HepG2 (cell line): Measurements from ENCODE around the gene CTSZ. TPM values are rescaled to one million over a fixed set of nuclear protein-coding genes. Genes with fewer than 3 reads are reported as not detected.

Experiments used
- ATAC-seq: fragments of 200-7000 bp; cut with Tn5 transposase; 3 replicates; pipeline ENCODE4 v1.9.1; 2020; ENCODE audit warnings: mild to moderate bottlenecking, moderate library complexity
- BruUV-seq: library from RNA; stranded (reverse); fragments of 400-500 nt; replicated peaks from 2 replicates; lab custom pipeline; 2021; lab: Mats Ljungman, UMichigan
- CTCF ChIA-PET: fragments of 300-600 bp; formaldehyde crosslinking; extraction: SDS; loops from one replicate; lab custom pipeline; 2021; ENCODE audit warnings: low total read pairs, inconsistent platforms, low intra/inter-chr PET ratio; lab: Yijun Ruan, JAX
- POLR2A ChIA-PET: fragments of 350-600 bp; sonication (Branson Sonifier 250); formaldehyde crosslinking; loops from one replicate; lab custom pipeline; 2020; ENCODE audit warnings: antibody characterized with exemption, inconsistent platforms; lab: Yijun Ruan, JAX
- DNase-seq: peaks from one replicate; pipeline ENCODE4 v3.0.0-alpha.2; 2015; ENCODE audit warnings: low spot score
- FAIRE-seq: peaks from 3 replicates; lab custom pipeline; 2011; peaks lifted over from hg19 to GRCh38; lab: Jason Lieb, UNC
- H2AFZ ChIP-seq: one replicate; pipeline ENCODE4 v1.6.1; 2011; ENCODE audit warnings: low read length, inconsistent platforms
- H3K27ac ChIP-seq: fragments of 300-600 bp; 3 replicates; pipeline ENCODE4 v1.8.0; 2011; ENCODE audit warnings: mixed run types, mild to moderate bottlenecking, mixed read lengths, low read length, inconsistent platforms; ENCODE audit not compliant: insufficient read depth; ENCODE audit errors: extremely low read length
- H3K27me3 ChIP-seq, 2 experiments: fragments of 200-600 bp in 1 of 2; 2 replicates in 1 of 2; 3 replicates in 1 of 2; pipeline versions ENCODE4 v1.6.0 to v1.8.0; 2011; ENCODE audit warnings: low read length in 2 of 2, mild to moderate bottlenecking in 2 of 2, moderate library complexity in 2 of 2, inconsistent platforms in 1 of 2; ENCODE audit not compliant: insufficient read depth in 2 of 2, control insufficient read depth in 1 of 2
- H3K36me3 ChIP-seq, 2 experiments: fragments of 200-600 bp in 1 of 2; replicated peaks in 1 of 2; 2 replicates in 1 of 2; 3 replicates in 1 of 2; pipeline versions ENCODE4 v1.5.1 to v1.8.0; 2011; ENCODE audit warnings: low read length in 2 of 2, inconsistent platforms in 1 of 2; ENCODE audit not compliant: insufficient read depth in 2 of 2, control insufficient read depth in 1 of 2
- H3K4me1 ChIP-seq: 2 replicates; pipeline ENCODE4 v1.5.1; 2012; ENCODE audit warnings: low read length, inconsistent platforms; ENCODE audit not compliant: insufficient read depth
- H3K4me2 ChIP-seq: 2 replicates; pipeline ENCODE4 v1.6.0; 2011; ENCODE audit warnings: low read depth, low read length, inconsistent platforms
- H3K4me3 ChIP-seq, 3 experiments: fragments of 200-600 bp in 1 of 3; sonication (generic), shearing (Covaris generic) in 1 of 3; replicated peaks in 1 of 3; 2 replicates each; pipeline ENCODE4 v1.5.1; 2011 to 2016; ENCODE audit warnings: low read length in 3 of 3, inconsistent platforms in 2 of 3, low read depth in 2 of 3, mild to moderate bottlenecking in 2 of 3, control low read depth in 1 of 3, mixed read lengths in 1 of 3; ENCODE audit not compliant: insufficient read depth in 1 of 3
- H3K79me2 ChIP-seq: one replicate; pipeline ENCODE4 v1.6.1; 2011; ENCODE audit warnings: low read length, inconsistent platforms; ENCODE audit not compliant: insufficient read depth
- H3K9ac ChIP-seq: 2 replicates; pipeline ENCODE4 v1.6.0; 2011; ENCODE audit warnings: mild to moderate bottlenecking, low read depth, low read length, inconsistent platforms; ENCODE audit not compliant: insufficient read depth
- H3K9me3 ChIP-seq: 2 replicates; pipeline ENCODE4 v1.5.1; 2012; ENCODE audit warnings: mild to moderate bottlenecking, low read length
- H4K20me1 ChIP-seq: 2 replicates; pipeline ENCODE4 v1.6.0; 2011; ENCODE audit warnings: inconsistent platforms, mild to moderate bottlenecking, low read length, moderate library complexity; ENCODE audit not compliant: insufficient read depth
- CEBPG ChIP-seq: IDR thresholded peaks from 2 replicates; pipeline ENCODE4 v1.6.1; 2016
- ELF1 ChIP-seq: sonication (generic); formaldehyde crosslinking; IDR thresholded peaks from 2 replicates; pipeline ENCODE4 v1.4.0; 2020; ENCODE audit warnings: missing genetic modification reagents
- GTF3A ChIP-seq: sonication (generic); formaldehyde crosslinking; conservative IDR thresholded peaks from 2 replicates; pipeline ENCODE4 v1.4.0; 2020; ENCODE audit warnings: mild to moderate bottlenecking, missing genetic modification reagents
- HMGA1 ChIP-seq: sonication (generic); formaldehyde crosslinking; conservative IDR thresholded peaks from 2 replicates; pipeline ENCODE4 v1.4.0; 2020; ENCODE audit warnings: missing genetic modification reagents
- KDM3A ChIP-seq: IDR thresholded peaks from 2 replicates; pipeline ENCODE4 v1.6.1; 2018; ENCODE audit warnings: low read depth, missing compliant biosample characterization
- NCOA2 ChIP-seq: sonication (generic); formaldehyde crosslinking; IDR thresholded peaks from 2 replicates; pipeline ENCODE4 v1.8.0; 2022; ENCODE audit warnings: inconsistent platforms
- NR2F6 ChIP-seq, 2 experiments: IDR thresholded peaks; 2 replicates each; pipeline ENCODE4 v1.6.1; 2016; ENCODE audit warnings: antibody characterized with exemption in 1 of 2, mild to moderate bottlenecking in 1 of 2
- SAFB2 ChIP-seq: sonication (generic); formaldehyde crosslinking; IDR thresholded peaks from 2 replicates; pipeline ENCODE4 v1.5.1; 2020; ENCODE audit warnings: missing genetic modification reagents, low read depth, mild to moderate bottlenecking, borderline replicate concordance
- SATB2 ChIP-seq: sonication (generic); formaldehyde crosslinking; IDR thresholded peaks from 2 replicates; pipeline ENCODE4 v1.5.0; 2020; ENCODE audit warnings: missing genetic modification reagents
- SMARCE1 ChIP-seq: fragments of 450-650 bp; IDR thresholded peaks from 2 replicates; pipeline ENCODE4 v1.6.1; 2017; ENCODE audit warnings: borderline replicate concordance
- ZEB1 ChIP-seq: IDR thresholded peaks from 2 replicates; pipeline ENCODE4 v1.6.1; 2012; ENCODE audit warnings: mild to moderate bottlenecking, low read depth, inconsistent platforms; ENCODE audit not compliant: insufficient replicate concordance
- ZFP1 ChIP-seq: IDR thresholded peaks from 2 replicates; pipeline ENCODE4 v1.6.1; 2016
- ZFP36L2 ChIP-seq: sonication (generic); formaldehyde crosslinking; IDR thresholded peaks from 2 replicates; pipeline ENCODE4 v1.4.0; 2020; ENCODE audit warnings: missing genetic modification reagents
- ZKSCAN5 ChIP-seq: sonication (generic); formaldehyde crosslinking; IDR thresholded peaks from 2 replicates; pipeline ENCODE4 v1.5.1; 2020; ENCODE audit warnings: mild to moderate bottlenecking, missing genetic modification reagents
- ZNF234 ChIP-seq: sonication (generic); formaldehyde crosslinking; conservative IDR thresholded peaks from 2 replicates; pipeline ENCODE4 v1.5.1; 2020; ENCODE audit warnings: mild to moderate bottlenecking, missing genetic modification reagents
- ZNF530 ChIP-seq: sonication (generic); formaldehyde crosslinking; IDR thresholded peaks from 2 replicates; pipeline ENCODE4 v1.5.0; 2020; ENCODE audit warnings: low read depth, mild to moderate bottlenecking, missing genetic modification reagents
- ZNF543 ChIP-seq: sonication (generic); formaldehyde crosslinking; IDR thresholded peaks from 2 replicates; pipeline ENCODE4 v1.4.0; 2020; ENCODE audit warnings: mild to moderate bottlenecking, missing genetic modification reagents
- ZNF570 ChIP-seq: sonication (generic); formaldehyde crosslinking; IDR thresholded peaks from 2 replicates; pipeline ENCODE4 v1.4.0; 2020; ENCODE audit warnings: mild to moderate bottlenecking, missing genetic modification reagents, borderline replicate concordance
- ZNF605 ChIP-seq: sonication (generic); formaldehyde crosslinking; IDR thresholded peaks from 2 replicates; pipeline ENCODE4 v1.8.0; 2022; ENCODE audit warnings: mild to moderate bottlenecking, missing genetic modification reagents
- ZNF709 ChIP-seq: sonication (generic); formaldehyde crosslinking; IDR thresholded peaks from 2 replicates; pipeline ENCODE4 v1.5.0; 2020; ENCODE audit warnings: mild to moderate bottlenecking, missing genetic modification reagents
- ZNF766 ChIP-seq: sonication (generic); formaldehyde crosslinking; IDR thresholded peaks from 2 replicates; pipeline ENCODE4 v1.5.0; 2020; ENCODE audit warnings: missing genetic modification reagents, borderline replicate concordance
- WGBS: methylation state at CpG from one replicate; pipeline ENCODE4 v1.1.6; 2017; ENCODE audit warnings: low lambda C conversion rate; 5-methylcytosine and 5-hydroxymethylcytosine counted together
- in situ Hi-C: cut with HindIII; loops from 2 replicates; pipeline ENCODE4 v1.10.0; 2017; ENCODE audit warnings: low pct_unique_long_range_greater_than_20kb; ENCODE audit not compliant: extremely low pct_ligation_motif_present
- intact Hi-C: fragments of 100-400 bp; cut with micrococcal nuclease; formaldehyde crosslinking; loops from one replicate; pipeline ENCODE4 v1.10.0; 2022; ENCODE audit not compliant: unreplicated experiment
- polyA plus RNA-seq, 8 experiments: library from polyadenylated mRNA; depleted of rRNA in 3 of 8; stranded (reverse) in 7 of 8; unstranded in 1 of 8; fragments of >200 nt; fragmentation: Illumina TruSeq in 4 of 8; extraction: Trizol in 4 of 8; gene quantifications; 2 replicates each; pipeline versions ENCODE4 v1.2.1 to v1.2.3, GENCODE V29; 2011 to 2016; ENCODE audit warnings: low read depth in 4 of 8, missing spikeins in 1 of 8, mixed read lengths in 1 of 8; ENCODE audit not compliant: insufficient read depth in 1 of 8
- total RNA-seq, 5 experiments: library from RNA; depleted of rRNA; stranded (reverse); fragments of >200 nt; fragmentation: Illumina TruSeq; extraction: Trizol; gene quantifications; 2 replicates each; pipeline ENCODE4 v1.2.3, GENCODE V29; 2016; ENCODE audit warnings: low read depth in 1 of 5
- TF ChIP-seq, protein P1 (sequence below): sonication (generic); formaldehyde crosslinking; IDR thresholded peaks from 2 replicates; pipeline ENCODE4 v1.4.0; 2020; ENCODE audit warnings: missing genetic modification reagents, mild to moderate bottlenecking, borderline replicate concordance
- TF ChIP-seq, protein P2 (sequence below): IDR thresholded peaks from 2 replicates; pipeline ENCODE4 v1.6.1; 2016; ENCODE audit warnings: mild to moderate bottlenecking, missing biosample characterization, missing genetic modification reagents

CTSZ gene
- total and polyA plus RNA-seq, 2 of the 13 experiments (the other 11 are each of a cell fraction or from before 2014, with no cell fraction given), result 0.33 TPM; not detected in 1

DNA sequence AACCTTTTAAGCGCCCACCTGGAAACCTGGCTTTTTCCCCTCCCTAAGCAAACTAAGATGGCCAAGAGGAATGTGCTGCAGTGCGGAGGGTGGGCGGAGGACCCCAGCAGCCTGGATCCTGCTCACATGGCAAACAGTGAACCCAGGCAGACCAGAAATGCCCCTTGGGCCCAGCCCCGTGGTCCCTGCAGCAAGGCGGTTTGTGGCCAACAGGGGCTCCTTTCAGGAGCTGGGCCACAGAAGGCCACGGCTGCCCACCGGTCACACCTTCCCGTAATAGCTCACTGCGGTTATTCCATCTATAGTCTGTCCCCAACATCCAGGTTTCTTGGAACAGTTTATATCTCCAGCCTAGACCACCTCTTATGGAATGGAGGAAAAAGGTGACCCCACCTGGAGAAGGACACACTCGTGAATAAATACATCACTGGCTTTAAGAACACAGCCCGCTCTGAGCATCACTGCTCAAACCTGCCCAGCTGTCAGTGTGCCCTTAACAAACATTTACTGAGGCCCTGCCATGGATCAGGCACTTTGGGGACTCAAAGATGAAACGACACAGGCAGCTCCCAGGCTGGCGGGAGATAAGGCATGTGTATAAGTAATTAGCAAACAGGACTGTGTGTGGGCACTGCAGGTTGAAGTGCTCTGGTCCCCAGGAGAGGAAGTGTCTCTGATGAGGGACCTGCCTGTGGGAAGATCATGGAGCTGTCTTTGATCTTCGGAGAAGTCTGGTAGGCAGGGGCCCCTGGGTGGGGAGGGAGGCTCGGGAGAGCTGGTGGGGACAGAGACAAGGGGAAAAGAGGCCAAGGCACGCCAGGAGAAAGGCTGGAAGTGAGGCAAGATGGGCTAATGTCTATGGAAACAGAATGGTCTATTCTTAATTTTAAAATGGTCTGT lies 9.0 kb upstream of the CTSZ start:
- BruUV-seq, result no TSS peak
- 0 out of 2 replicates have a peak overlapping the region, but pooled peaks have one; percentile 19 for H3K9ac ChIP-seq
- ATAC-seq (peak; percentile 86), FAIRE-seq (peak; percentile 91), DNase-seq (peak; percentile 97)
- H3K36me3 ChIP-seq, result no peaks in the 10 kb centered on the region; a peak in 1 of 5 replicates
- H4K20me1 ChIP-seq, result no peaks in the 10 kb centered on the region
- in situ Hi-C loops (no loop called here), intact Hi-C loops (loop anchor here (1.0 to 5.0 kb wide), 3 partner anchors 11 to 34 kb away; partner anchors contain the start of genes ATP5F1E and NELFCD)
- peaks cover 15% of the 10 kb centered on the region for H3K79me2 ChIP-seq
- POLR2A ChIA-PET, result interaction anchor here (0.7 to 7.7 kb wide), 8 partner anchors 9 to 34 kb away, joined by 3 to 61 read pairs (median 9); partner anchors contain the start of genes ATP5F1E and NELFCD
- H3K4me1 ChIP-seq, result peaks cover 83% of the 10 kb centered on the region
- peak overlapping the region in 2 of 3 experiments; percentile 16 to 51; a peak in 4 of 6 replicates for H3K4me3 ChIP-seq
- CTCF ChIA-PET, result no interaction called here
- H3K27me3 ChIP-seq, result no peaks in the 10 kb centered on the region
- no peaks in the 10 kb centered on the region for H3K9me3 ChIP-seq
- peak overlapping the region; percentile 42 for H3K27ac ChIP-seq
- peak overlapping the region; percentile 66 for H3K4me2 ChIP-seq
- WGBS, result 25% methylated on average over 15 of the region's 16 CpGs
- H2AFZ ChIP-seq, result no peak overlapping the region
- TF ChIP-seq, protein P1, sequence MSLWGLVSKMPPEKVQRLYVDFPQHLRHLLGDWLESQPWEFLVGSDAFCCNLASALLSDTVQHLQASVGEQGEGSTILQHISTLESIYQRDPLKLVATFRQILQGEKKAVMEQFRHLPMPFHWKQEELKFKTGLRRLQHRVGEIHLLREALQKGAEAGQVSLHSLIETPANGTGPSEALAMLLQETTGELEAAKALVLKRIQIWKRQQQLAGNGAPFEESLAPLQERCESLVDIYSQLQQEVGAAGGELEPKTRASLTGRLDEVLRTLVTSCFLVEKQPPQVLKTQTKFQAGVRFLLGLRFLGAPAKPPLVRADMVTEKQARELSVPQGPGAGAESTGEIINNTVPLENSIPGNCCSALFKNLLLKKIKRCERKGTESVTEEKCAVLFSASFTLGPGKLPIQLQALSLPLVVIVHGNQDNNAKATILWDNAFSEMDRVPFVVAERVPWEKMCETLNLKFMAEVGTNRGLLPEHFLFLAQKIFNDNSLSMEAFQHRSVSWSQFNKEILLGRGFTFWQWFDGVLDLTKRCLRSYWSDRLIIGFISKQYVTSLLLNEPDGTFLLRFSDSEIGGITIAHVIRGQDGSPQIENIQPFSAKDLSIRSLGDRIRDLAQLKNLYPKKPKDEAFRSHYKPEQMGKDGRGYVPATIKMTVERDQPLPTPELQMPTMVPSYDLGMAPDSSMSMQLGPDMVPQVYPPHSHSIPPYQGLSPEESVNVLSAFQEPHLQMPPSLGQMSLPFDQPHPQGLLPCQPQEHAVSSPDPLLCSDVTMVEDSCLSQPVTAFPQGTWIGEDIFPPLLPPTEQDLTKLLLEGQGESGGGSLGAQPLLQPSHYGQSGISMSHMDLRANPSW, result 0 out of 2 replicates have a peak, but pooled peaks have one; percentile 47
- TF ChIP-seq ZNF605 (CRISPR knock-in tag) (peak; percentile 89), NR2F6 (IDR thresholded peaks at IDR 0.05) (peak; percentile 82), NR2F6 (CRISPR knock-in tag; IDR thresholded peaks at IDR 0.05) (peak; percentile 88), SATB2 (CRISPR knock-in tag) (no peak), SAFB2 (no peak), ZFP1 (CRISPR knock-in tag) (peak; percentile 75; the same call in 1 of the 2 replicates), KDM3A (CRISPR knock-in tag) (peak; percentile 70; the same call in 1 of the 2 replicates), ZEB1 (peak; percentile 93), NCOA2 (CRISPR knock-in tag) (peak; percentile 92), ZNF234 (CRISPR knock-in tag) (no peak), ZKSCAN5 (CRISPR knock-in tag) (peak; percentile 10; the same call in 1 of the 2 replicates), HMGA1 (CRISPR knock-in tag) (no peak), GTF3A (CRISPR knock-in tag) (0 out of 2 replicates have a peak, but pooled peaks have one; percentile 30), ZFP36L2 (CRISPR knock-in tag) (no peak), ZNF570 (CRISPR knock-in tag) (no peak), ZNF766 (CRISPR knock-in tag) (peak; percentile 33; the same call in 1 of the 2 replicates), ZNF709 (CRISPR knock-in tag) (peak; percentile 89; the same call in 1 of the 2 replicates), ELF1 (peak; percentile 27; the same call in 1 of the 2 replicates), SMARCE1 (no peak), ZNF530 (no peak), CEBPG (CRISPR knock-in tag) (peak; percentile 71), ZNF543 (CRISPR knock-in tag) (peak; percentile 69; the same call in 1 of the 2 replicates)
- TF ChIP-seq, protein P2, sequence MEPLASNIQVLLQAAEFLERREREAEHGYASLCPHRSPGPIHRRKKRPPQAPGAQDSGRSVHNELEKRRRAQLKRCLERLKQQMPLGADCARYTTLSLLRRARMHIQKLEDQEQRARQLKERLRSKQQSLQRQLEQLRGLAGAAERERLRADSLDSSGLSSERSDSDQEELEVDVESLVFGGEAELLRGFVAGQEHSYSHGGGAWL (CRISPR knock-in tag), result no peak; the same call in 1 of the 2 replicates
